Measurements from ENCODE around the gene UBE2H. TPM values are rescaled to one million over a fixed set of nuclear protein-coding genes. Genes with fewer than 3 reads are reported as not detected.

Gene UBE2H
- total and polyA plus RNA-seq, 8 donors: 58.7 to 121 (median 82.8) TPM

- Histone ChIP-seq H3K36me3 (no peaks in the 10 kb centered on the region), H3K27me3 (no peaks in the 10 kb centered on the region), H3K27ac (peak overlapping the region in 1 of 2 donors; percentile 15), H3K4me3 (no peak overlapping the region), H3K9me3 (no peaks in the 10 kb centered on the region), H3K4me1 (peaks cover 33 to 82% of the 10 kb centered on the region in 2 donors)
- intact Hi-C loops (cut with DNase I): no loop called here
- DNase-seq (no peak), ATAC-seq (no peak)
- TF ChIP-seq, protein P1, sequence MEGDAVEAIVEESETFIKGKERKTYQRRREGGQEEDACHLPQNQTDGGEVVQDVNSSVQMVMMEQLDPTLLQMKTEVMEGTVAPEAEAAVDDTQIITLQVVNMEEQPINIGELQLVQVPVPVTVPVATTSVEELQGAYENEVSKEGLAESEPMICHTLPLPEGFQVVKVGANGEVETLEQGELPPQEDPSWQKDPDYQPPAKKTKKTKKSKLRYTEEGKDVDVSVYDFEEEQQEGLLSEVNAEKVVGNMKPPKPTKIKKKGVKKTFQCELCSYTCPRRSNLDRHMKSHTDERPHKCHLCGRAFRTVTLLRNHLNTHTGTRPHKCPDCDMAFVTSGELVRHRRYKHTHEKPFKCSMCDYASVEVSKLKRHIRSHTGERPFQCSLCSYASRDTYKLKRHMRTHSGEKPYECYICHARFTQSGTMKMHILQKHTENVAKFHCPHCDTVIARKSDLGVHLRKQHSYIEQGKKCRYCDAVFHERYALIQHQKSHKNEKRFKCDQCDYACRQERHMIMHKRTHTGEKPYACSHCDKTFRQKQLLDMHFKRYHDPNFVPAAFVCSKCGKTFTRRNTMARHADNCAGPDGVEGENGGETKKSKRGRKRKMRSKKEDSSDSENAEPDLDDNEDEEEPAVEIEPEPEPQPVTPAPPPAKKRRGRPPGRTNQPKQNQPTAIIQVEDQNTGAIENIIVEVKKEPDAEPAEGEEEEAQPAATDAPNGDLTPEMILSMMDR (IDR thresholded peaks at IDR 0.05): no peak
Observed at GRCh38 chr7:129855935-129856717, 96.6 kb downstream of the UBE2H start.

GRCh38 chr7:129855234-129855673, 97.5 kb downstream of the UBE2H start:
- H3K36me3 ChIP-seq: no peaks in the 10 kb centered on the region
- ATAC-seq (no peak), DNase-seq (peak in 2 of 4 donors; percentile 38 to 53)
- peak overlapping the region in 1 of 2 donors; percentile 15 for H3K27ac ChIP-seq
- intact Hi-C loops (cut with DNase I): no loop called here
- peaks cover 29 to 73% of the 10 kb centered on the region in 2 donors for H3K4me1 ChIP-seq
- TF ChIP-seq, protein P1 (IDR thresholded peaks at IDR 0.05): no peak
- no peaks in the 10 kb centered on the region for H3K9me3 ChIP-seq
- no peak overlapping the region for H3K4me3 ChIP-seq
- H3K27me3 ChIP-seq: no peaks in the 10 kb centered on the region

DNA sequence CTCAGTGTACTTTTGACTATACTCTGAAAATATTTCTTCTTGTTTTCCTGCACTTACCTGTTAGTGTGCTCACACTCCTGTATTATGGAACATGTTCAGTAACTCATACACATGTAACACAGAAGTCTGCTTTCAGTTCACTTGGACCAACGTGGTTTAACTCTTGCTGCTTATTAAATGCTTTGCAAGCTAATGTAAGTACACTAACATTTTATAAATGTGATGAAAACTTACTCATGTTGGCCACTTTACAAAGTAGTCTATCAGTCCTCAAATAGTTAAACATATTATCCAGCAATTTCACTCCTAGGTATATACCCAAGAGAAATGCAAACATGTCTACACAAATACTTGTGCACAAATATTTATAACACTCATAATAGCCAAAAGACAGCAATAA, 98.4 kb downstream of the UBE2H start:
- DNase-seq (no peak), ATAC-seq (no peak)
- peak overlapping the region; percentile 37 to 74 for H3K27ac ChIP-seq
- H3K27me3 ChIP-seq: no peaks in the 10 kb centered on the region
- H3K36me3 ChIP-seq: no peaks in the 10 kb centered on the region
- TF ChIP-seq, protein P1 (IDR thresholded peaks at IDR 0.05): no peak
- intact Hi-C loops (cut with DNase I): no loop called here
- H3K4me3 ChIP-seq: no peak overlapping the region
- peaks cover 23 to 65% of the 10 kb centered on the region in 2 donors for H3K4me1 ChIP-seq
- H3K9me3 ChIP-seq: no peaks in the 10 kb centered on the region

DNA sequence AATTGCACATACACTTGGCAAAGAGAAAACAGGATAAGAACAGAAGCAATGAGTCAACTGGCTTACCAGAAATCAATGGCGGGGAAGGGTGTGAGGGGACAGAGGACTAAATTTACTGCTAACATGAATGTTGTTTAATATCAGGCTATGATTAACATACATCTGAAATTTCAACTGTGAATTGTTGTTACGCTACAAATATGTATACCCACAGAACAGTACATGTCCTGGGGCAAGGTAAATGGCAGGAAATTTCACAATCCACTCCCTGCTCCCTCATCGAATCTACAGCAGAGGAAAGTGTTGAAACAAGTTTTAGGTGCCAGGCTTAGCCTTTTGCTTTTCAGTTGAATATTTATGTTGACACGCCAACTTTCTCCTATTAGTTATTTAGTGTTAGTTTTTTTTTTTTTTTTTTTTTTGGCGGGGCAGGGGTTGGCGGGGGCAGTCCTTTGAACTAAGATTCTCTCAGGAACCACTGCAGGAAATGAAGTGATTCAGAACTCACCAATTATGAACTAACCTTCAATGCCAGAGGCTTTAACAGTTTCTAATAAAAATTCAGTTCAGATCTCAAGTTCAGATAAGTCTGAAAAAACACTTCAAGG, 99.0 kb downstream of the UBE2H start:
- Histone ChIP-seq H3K9me3 (no peaks in the 10 kb centered on the region), H3K27me3 (no peaks in the 10 kb centered on the region), H3K4me1 (peaks cover 22 to 59% of the 10 kb centered on the region in 2 donors), H3K36me3 (no peaks in the 10 kb centered on the region), H3K4me3 (no peak overlapping the region), H3K27ac (peak overlapping the region; percentile 37 to 74)
- ATAC-seq (peak; percentile 72), DNase-seq (no peak)
- TF ChIP-seq, protein P1 (IDR thresholded peaks at IDR 0.05): no peak
- intact Hi-C loops (cut with DNase I): no loop called here

DNA sequence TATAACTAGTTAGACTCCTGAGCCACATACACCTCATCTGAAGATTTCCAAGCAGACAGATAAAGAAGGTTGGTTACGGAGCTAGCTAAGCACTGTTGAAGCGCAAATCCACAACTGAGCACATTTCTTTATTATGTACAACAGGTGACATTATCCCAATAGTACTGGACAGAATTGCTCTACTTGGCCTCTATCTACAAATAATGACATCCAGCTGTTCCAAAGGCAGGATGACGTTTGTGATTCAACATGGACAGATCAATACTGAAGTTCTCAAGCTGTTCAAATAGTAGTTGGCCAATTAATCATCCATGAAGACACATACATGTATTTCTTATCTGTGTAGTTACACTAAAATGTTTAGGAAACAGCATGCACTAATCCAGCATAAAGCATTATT, 101.0 kb downstream of the UBE2H start:
- DNase-seq (no peak), ATAC-seq (no peak)
- intact Hi-C loops (cut with DNase I): no loop called here
- Histone ChIP-seq H3K36me3 (no peaks in the 10 kb centered on the region), H3K9me3 (no peaks in the 10 kb centered on the region), H3K27ac (no peak overlapping the region), H3K4me3 (no peak overlapping the region), H3K27me3 (no peaks in the 10 kb centered on the region), H3K4me1 (peaks cover 16 to 57% of the 10 kb centered on the region in 2 donors)
- TF ChIP-seq, protein P1 (IDR thresholded peaks at IDR 0.05): no peak

Data from left lung (tissue), 10 donors.